Activated CD4-positive, alpha-beta T cell treated with anti-CD3 and anti-CD28 coated beads, Interleukin-2, Interleukin-6, amounts not matched to agents 100 ng/mL and 50 ng/mL, durations not matched to agents 16 hours and 8 hours (primary cell): ENCODE measurements around the gene TSPAN7.

Experiments used
- DNase-seq: peaks from one replicate; pipeline ENCODE4 v3.0.0-alpha.2; 2020

Gene TSPAN7, protein sequence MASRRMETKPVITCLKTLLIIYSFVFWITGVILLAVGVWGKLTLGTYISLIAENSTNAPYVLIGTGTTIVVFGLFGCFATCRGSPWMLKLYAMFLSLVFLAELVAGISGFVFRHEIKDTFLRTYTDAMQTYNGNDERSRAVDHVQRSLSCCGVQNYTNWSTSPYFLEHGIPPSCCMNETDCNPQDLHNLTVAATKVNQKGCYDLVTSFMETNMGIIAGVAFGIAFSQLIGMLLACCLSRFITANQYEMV

DNA sequence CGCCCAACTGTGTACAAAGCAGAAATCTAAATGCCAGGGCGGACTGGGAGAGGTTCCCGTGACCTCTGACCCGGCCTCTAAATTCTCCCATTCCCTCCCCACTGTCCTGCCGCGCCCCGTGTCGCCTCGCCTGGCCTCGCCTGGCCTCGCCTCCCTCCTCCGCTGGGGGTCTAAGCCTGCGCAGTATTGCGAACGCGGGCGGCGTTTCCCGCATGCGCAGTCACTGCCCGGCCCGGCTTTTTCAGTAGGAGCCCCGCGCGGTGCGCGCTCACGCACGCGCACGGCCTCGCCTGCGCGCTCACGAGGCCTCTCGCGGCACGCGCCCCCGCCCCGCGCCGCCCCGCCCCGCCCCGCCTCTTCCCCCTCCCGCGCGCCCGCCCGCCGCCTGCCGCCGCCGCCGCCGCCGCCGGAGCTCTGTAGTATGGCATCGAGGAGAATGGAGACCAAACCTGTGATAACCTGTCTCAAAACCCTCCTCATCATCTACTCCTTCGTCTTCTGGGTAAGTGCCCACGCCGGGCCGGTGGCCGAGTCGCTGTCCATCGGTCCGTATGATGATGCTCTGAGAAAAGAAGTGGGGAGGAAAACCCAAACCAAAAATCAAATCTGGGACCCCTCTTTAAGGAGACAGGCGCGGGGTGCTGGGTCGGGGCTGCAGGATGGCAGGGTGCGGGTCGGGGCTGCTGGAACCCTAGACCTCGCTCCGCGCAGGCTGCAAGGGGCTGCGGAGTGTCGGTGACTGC is at the start of gene TSPAN7:
Gene TSPAN7 (plus strand): TSS at position 417 of the 743 bp plus-strand sequence. CDS start 5 bp downstream, at position 422.
- DNase-seq = peak; percentile 79

DNA sequence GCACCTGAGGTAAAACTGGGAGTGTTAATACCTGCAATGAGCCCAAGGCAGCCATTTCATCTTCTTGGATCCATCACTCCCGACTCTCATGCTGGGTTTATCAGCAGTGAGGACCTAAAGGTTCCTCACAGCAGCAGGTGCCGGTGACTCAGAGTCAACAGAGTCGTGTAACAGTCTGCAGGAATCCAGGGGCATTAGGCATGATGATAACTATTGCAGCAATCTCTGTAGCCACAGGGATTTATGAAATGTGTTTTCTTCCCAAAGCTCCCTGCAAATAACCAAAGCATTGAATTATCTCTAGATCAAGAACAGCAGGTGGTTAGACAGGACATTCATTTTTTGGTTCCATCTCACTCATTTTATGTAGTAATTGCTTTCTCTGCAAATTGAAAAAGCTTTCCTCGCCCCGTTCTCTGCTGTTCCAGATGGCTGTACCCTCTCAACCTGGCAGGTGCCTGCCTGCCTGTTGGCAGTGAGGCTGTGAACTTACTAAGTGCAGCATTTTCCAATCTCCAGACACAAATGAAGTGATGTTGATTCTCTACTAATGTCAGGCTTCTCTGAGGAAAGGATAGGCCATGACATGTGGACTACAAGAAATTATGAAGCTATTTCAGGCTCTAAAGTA is 48.1 kb upstream of the TSPAN7 start:
- DNase-seq = no peak

DNA sequence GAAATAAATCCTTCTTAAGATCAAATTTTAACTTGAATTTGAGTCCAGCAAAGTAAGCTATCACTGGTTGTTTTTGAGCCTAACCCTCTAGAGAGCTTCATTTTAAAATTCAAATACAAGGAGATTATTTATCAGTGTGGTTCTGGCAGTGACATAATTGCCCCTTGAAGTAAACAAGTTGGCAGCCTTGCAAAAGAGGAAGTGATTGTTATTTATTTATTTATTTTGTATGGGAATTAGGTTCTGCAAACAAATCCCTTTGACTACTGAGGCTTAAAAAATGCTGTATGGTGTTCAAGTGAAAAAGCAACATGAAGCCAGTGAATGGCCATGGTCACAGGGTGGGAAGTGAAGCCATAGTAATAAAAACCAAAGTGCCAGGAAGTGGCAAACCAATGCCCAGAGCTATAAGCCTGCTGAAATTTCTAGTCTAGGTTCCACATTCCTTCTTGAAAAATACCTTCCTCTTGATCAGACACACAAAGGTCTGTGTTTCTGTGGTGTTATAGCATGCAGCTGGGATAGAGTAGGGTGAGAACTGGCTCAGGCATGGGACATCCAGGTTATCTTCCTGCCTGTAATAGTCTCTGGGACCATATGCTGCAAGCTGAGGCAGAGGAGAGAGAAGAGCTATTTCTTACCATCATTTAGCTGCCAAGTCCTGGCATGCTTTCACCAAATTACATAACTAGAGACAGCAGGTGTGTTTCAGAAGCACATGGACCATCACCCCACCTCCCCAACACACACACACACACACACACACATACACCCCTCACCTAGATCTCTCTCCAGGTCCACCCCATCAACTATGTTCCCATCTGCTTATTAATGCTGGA is 47.1 kb upstream of the TSPAN7 start:
- DNase-seq = no peak

DNA sequence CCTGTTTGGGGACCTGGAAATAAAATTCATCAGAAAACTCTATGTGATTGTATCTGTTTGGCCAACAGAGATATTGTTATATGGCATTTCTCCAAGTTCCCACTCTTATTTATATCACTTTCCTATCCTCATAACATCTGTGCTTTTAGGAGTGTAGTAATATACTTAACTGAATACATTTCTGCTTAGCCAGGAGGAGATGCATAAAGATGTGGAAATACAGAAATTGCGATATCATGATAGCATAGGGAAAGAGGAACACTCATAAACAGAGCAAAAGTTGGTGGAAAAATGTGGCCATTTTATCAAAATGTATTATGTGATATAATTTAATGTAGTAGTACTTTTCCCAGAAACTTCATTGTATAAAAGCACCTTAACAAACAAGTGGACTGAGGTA is 46.1 kb upstream of the TSPAN7 start:
- DNase-seq = no peak

- no peak for DNase-seq
Observed at GRCh38 chrX:38516196-38516774, 45.1 kb upstream of the TSPAN7 start.

DNA sequence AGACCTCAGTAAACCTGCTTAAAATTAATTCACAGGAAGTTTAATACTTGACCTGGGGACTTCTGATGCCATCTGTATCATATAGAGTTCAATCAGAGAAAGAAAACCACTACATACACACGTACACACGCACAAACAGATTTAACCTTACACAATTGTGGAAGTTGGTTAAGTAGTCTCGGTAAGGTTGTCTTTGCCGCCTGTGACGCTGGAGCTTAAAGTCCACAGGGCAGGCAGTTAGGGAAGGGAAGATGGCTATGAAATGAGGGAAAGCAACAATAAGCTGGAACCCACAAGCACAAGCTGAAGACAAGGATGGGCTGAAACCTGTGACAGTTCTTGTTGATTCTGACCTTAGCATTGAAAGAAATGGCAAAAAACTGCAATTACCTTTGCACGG is 41.7 kb upstream of the TSPAN7 start:
- no peak for DNase-seq

DNA sequence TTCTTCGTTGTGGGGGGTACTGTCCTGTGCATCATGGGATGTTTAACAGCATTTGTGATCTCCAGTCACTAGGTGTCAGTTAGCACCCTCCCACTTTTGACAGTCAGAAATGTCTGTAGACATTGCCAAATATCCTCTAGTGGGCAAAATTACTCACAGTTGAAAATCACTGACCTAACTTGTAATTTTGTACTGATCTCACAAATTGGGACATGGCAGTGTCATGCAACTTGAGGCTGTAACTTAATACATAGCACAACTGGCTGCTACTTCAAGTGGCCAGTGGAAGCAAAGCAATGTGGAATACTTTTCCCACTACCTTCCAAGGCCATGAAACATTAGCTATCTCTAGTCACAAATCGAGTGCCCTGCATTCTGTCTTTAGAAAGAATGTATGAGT is 23.2 kb upstream of the TSPAN7 start:
- DNase-seq = no peak

DNA sequence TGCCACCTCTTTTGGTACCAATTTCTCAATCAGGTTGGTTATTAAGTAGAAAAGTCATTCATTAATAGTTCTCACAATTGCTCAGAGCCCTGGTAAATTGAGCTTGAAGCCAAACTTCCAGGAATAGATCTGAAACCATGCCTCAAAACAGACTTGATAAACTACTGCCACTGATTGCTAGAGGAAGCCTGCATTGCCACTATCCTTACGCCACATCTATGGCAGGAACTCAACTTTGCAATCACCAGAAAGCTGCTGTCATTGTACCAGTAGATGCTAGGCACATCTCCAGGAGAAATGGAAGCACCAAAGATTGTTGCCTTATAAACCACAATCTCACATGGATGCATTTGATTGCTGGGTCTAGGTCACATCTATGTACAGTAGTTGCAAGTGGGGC is 21.6 kb upstream of the TSPAN7 start:
- no peak for DNase-seq

GRCh38 chrX:38548508-38548907 is 12.8 kb upstream of the TSPAN7 start:
- no peak for DNase-seq

DNA sequence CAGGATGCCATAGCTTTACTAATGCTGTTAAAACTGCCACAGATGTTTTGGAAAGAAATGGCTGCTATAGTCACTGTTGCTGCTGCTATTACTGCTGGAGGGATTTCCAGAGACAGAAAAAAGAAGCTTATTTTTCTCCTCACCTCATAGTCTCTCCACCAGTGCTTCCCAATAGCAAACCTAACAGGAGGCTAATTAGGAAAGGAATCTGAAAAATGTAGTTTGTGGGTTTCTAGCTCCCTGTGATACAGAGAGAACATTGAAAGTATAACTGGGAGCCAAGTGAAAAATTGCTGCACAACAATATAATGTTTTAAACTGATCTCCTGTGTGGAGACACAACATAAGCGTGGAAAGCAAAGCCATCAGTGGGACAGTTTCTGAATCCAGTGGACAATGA is 8.6 kb upstream of the TSPAN7 start:
- no peak for DNase-seq

- DNase-seq = no peak
Observed at GRCh38 chrX:38558686-38559085, 2.7 kb upstream of the TSPAN7 start.

DNA sequence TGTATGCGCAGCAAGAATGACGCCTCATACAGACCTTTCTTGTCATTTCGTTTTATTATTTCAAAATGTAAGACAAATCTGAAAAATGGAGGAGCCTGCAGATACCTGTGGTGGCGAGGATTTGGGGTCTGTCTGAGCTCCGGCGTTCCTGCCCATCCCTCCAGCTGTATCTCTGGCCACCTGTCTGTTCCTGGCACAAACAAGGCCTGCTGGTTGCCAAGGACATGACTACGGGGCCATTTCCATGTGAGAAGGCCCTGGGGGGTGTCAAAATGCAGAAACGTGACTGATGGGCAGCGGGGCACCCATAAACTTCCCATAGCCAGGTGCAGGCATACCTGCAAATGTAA is 591 bp upstream of the TSPAN7 start:
- DNase-seq = no peak

DNA sequence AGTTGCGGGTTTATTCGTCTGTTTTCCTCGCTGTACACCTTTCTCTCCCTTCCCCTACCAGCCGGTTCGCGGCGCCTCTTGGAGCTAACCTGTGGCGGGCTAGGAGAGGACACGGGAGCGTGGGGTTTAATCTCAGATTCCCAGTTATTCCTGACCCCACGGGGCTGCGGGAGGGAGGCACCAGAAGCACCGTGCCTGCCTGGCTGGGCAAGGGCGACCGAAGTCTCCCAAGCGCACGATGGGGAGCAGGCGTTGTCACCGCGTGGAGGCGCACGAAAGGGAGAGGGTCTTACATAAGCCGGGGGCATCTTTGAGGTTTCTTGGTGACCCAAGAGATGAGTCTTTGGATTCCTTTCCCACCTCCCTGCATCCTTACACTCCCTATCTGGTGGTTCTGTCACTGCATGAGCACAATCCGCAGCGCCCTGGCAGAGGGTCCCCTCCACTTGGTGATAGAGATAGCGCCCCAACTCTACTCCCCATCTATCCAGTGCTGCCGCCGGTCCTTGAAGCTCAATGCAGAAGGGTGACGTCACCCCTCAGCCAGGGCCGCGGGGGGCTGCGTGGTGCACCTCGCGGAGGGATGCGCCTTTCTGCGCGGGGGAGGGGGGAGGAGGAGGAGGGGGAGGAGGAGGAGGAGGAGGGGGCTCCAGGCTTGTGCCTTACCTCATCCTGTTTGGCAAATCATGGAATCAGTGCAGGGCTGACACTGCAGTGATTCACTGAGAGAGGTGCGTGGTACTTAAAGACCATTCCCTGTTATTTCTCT is 793 bp downstream of the TSPAN7 start:
- peak; percentile 1 for DNase-seq

DNA sequence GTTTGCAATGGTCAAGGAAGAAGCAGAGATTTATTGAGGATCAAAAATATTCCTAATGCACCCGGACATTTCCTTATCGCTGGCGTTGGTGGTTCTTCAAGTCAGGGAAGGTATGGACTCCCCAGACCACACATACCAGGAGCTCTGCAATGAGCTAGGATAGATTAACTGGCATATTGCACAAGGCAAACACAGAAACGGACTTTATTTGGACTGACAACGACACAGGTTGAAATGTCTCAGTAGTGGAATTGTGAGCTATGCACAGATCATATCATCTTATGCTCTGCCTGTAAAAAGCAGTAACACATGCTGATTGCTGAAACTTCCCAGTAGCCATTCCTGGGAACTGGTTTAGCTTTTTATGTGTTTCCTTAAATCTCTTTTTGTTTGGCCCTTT is 1.7 kb downstream of the TSPAN7 start:
- DNase-seq = no peak

GRCh38 chrX:38570396-38570795 is 9.1 kb downstream of the TSPAN7 start:
- no peak for DNase-seq

DNA sequence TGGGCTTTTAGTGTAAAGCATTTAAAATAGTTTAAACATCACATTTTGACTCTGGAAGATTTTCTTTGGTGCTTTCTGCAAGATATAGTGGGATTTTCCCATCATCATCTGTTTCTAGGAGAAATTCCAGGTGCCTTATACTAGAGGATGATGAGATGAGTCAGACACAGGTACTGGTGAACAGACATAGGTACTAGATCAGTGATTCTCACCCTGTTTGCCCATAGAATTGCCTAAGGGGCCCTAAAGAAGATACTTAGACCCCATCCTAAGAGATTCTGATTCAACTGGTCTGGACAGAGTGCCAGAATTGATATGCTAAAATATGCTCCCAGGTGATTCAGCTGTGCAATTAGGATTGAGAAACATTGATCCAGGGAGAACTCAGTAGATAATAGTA is 9.7 kb downstream of the TSPAN7 start:
- no peak for DNase-seq

- no peak for DNase-seq
Observed at GRCh38 chrX:38574858-38575257, 13.5 kb downstream of the TSPAN7 start.

- no peak for DNase-seq
Observed at GRCh38 chrX:38575888-38576287, 14.5 kb downstream of the TSPAN7 start.

DNA sequence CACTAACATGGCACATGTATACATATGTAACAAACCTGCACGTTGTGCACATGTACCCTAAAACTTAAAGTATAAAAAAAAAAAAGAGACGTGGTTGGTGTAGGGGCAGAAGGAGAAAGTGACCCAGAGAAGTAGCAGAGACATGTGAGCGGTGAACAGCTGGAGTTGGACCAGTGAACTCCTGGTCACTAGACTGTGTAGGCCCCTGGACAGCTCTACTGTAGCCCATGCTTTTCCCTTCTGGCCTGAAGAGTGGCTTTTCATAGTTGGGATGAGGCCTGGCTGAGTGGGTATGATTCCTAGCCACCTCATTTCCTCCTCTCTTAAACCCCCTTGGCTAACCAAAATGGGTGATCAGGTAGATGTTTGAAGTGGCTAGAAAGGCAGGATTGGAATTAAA is 16.4 kb downstream of the TSPAN7 start:
- no peak for DNase-seq

DNA sequence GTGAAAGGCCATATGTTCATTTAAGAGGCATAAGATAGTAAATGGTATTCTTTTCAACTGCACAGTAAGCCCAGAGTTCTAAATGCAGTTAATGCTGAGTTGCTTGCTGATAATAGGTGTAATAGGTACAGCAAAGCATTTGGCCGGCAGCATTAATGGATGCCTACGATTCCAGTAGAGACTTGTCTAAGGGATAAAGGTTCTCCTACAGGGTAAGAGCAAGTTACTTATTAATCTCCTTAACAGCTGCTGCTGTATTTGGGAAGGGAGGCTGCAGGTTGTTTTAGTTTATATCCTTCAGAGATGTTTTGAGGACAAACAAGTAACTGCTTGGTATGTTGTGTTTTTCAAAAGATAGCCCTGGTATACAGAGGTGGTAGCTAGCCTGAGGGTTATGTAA is 16.8 kb downstream of the TSPAN7 start:
- no peak for DNase-seq

DNA sequence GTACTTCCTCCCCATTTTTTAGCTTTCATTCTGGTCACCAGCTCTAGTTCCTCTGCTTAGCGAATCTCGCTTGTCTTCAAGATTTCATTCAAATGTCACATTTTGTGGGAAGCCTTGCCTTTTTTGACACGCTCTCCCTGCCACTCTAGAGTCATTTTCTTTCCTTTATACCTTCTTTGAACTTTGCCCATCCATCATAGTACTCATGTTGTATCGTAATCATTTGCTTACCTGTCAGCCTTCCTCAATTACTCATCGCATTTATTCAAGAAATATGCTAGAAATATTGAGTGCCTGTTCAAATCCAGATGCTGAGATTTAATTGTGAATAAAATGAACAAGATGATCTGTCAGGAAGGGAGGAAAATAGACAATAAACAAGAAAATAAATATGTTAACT is 21.8 kb downstream of the TSPAN7 start:
- no peak for DNase-seq

DNA sequence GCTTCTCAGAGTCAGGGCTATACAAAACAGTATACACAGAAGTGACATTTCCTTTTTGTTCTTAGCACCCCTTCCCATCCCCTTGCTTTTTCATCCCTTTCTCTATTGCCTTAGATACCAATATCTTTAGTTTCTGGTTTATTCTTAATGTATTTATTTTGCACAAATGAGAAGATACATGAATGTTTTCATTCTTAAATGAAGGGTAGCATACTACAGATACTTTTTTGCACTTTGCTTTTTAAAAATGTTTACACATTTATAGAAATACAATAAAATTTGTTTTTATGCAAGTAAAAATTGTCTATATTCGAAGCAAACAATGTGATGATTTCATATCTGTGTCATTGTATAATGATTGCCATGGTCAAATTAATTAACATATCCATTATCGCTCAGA is 33.1 kb downstream of the TSPAN7 start:
- no peak for DNase-seq
